H1 (cell line): ENCODE data around the gene PSMC3IP.
A peak's percentile ranks its signal among the peaks of the same experiment; 100 is the strongest.

Source experiments
- MAFK ChIP-seq: IDR thresholded peaks from 2 replicates; pipeline ENCODE4 v1.6.1; 2012; ENCODE audit warnings: low read depth, mild to moderate bottlenecking, improper control_type of control experiment, low read length
- POLR2AphosphoS5 ChIP-seq: IDR thresholded peaks from 2 replicates; pipeline ENCODE4 v1.6.1; 2011; ENCODE audit warnings: low read depth, low read length

GRCh38 chr17:42554250-42555121 lies 23.0 kb downstream of the PSMC3IP start:
- TF ChIP-seq MAFK (no peak), POLR2AphosphoS5 (peak; percentile 29; the same call in 1 of the 2 replicates)
